Activated naive CD4-positive, alpha-beta T cell (primary cell): Measurements from ENCODE around the gene NLRP4.
"Not testable (repeated sequence)": the region's sequence is repeated elsewhere in the genome, so short reads cannot be mapped to it uniquely, and the experiment has no call there.

ENCODE experiments used
- DNase-seq, 4 experiments: peaks; one replicate each; lab custom pipeline; 2025; lab: John Stamatoyannopoulos, UW

The NLRP4 gene

GRCh38 chr19:55877211-55877610 lies 40.9 kb downstream of the NLRP4 start:
- no peak for DNase-seq

GRCh38 chr19:55882626-55883025 lies 46.3 kb downstream of the NLRP4 start:
- DNase-seq: no peak

- no peak for DNase-seq
These were observed 62.6 kb downstream of the NLRP4 start for GRCh38 chr19:55898911-55899310.

GRCh38 chr19:55901369-55902079 lies 65.2 kb downstream of the NLRP4 start:
- no peak for DNase-seq

- DNase-seq: no peak
These were observed 65.9 kb downstream of the NLRP4 start for GRCh38 chr19:55902080-55902751.

- no peak for DNase-seq
These were observed 70.9 kb downstream of the NLRP4 start for GRCh38 chr19:55907286-55907685.

- no peak for DNase-seq
These were observed 71.4 kb downstream of the NLRP4 start for GRCh38 chr19:55907746-55908145.

GRCh38 chr19:55909801-55910200 lies 73.5 kb downstream of the NLRP4 start:
- no peak for DNase-seq

- DNase-seq: no peak
These were observed 76.6 kb downstream of the NLRP4 start for GRCh38 chr19:55912916-55913315.

GRCh38 chr19:55913643-55914268 lies 77.4 kb downstream of the NLRP4 start:
- DNase-seq: no peak

GRCh38 chr19:55923556-55923955 lies 87.2 kb downstream of the NLRP4 start:
- DNase-seq: no peak

GRCh38 chr19:55927991-55928390 lies 91.7 kb downstream of the NLRP4 start:
- no peak for DNase-seq

GRCh38 chr19:55929258-55929657 lies 92.9 kb downstream of the NLRP4 start:
- DNase-seq: not testable (repeated sequence)

- DNase-seq: no peak
These were observed 94.7 kb downstream of the NLRP4 start for GRCh38 chr19:55930996-55931515.
